GM19043 (cell line): ENCODE results near the gene KRTAP4-6.
"Not testable (repeated sequence)": the region's sequence is repeated elsewhere in the genome, so short reads cannot be mapped to it uniquely, and the experiment has no call there.

ENCODE experiments used
- ATAC-seq: cut with Tn5 transposase; IDR thresholded peaks from one replicate; pipeline ENCODE4 v1.9.1; 2021; ENCODE audit warnings: low read depth; ENCODE audit not compliant: unreplicated experiment

Gene KRTAP4-6

DNA sequence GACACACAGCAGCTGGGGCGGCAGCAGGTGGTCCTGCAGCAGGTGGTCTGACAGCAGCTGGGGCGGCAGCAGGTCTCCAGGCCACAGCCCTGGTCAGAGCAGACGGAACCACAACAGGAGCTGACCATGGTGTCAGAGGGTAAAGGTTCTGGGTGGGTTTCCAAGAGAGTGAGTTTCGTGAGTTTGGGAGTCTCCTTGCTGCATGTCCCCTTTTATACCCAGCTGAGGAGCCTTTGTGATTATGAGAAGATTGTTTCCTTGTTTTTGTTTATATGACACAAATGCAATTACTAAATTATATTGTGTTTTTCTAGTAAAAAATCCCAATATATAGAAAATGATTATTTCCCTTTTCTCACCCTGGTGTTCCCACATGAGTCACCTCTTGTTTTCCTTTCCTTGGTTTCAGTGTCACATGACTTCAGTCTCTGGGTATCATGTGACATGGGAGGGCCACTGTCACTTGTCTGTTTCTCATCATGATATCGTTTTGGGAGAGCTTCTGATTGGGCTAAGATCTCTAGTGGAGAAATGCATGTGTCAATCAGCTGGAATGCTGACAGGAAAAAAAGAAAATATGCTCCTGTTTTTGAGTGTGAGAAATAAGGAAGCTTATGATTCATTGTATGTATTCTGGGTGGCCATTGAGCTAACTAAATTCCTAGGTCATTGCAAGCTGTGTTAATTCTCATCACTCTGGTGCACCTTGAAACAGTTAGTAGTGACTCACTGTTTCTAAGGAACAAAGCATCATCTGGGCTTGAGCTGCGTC is at the start of gene KRTAP4-6:
TSS of gene KRTAP4-6 (minus strand) at position 185 of the 772 bp plus-strand sequence. CDS start at position 128, 57 bp downstream.
- no peak for ATAC-seq

DNA sequence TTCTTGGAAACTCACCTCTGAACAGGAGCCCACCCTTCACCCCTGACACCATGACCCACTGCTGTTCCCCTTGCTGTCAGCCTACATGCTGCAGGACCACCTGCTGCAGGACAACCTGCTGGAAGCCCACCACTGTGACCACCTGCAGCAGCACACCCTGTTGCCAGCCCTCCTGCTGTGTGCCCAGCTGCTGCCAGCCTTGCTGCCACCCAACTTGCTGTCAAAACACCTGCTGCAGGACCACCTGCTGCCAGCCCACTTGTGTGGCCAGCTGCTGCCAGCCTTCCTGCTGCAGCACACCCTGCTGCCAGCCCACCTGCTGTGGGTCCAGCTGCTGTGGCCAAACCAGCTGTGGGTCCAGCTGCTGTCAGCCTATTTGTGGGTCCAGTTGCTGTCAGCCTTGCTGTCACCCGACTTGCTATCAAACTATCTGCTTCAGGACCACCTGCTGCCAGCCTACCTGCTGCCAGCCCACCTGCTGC is 49.5 kb upstream of the KRTAP4-6 start, which contains the start of gene KRTAP9-1:
TSS of gene KRTAP9-1 (plus strand) at position 51 of the 482 bp plus-strand sequence. CDS start at position 51, 0 bp downstream.
- not testable (repeated sequence) for ATAC-seq

DNA sequence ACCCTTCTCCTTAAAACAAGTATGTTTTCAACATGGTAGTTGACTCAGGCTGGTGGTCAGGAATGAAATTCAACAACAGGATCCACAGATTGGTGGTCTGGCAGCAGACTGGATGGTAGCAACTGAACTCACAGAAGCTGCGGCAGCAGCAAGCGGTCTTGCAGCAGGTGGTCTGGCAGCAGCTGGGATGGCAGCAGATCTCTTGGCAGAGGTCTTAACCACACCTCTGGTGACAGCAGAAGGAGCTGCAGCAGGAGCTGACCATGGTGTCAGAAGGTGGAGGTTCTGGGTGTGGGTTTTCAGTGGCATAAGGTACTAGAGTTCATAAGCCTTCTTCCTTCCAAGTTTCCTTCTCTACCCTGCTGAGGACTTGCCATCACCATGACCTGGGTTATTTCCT is 46.5 kb upstream of the KRTAP4-6 start:
- no peak for ATAC-seq

DNA sequence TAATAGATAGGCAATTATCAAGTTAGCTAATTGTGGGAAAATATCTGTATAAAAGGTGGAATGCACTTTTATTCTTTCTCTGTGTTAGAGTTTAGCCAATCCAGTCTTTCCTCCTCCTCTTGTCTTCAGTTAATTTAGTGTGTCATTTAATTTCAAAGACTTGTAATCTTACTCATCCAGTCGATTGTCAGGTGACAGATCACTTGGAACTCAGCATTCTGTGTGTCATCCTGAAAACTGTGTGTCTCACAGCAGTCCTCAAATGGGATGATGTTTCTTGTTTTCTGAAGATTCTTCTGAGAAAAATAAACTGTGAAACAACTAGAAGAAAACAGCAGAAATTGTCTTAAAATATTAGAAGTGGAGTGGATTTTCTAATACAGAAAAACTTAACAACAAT is 44.7 kb upstream of the KRTAP4-6 start:
- no peak for ATAC-seq

DNA sequence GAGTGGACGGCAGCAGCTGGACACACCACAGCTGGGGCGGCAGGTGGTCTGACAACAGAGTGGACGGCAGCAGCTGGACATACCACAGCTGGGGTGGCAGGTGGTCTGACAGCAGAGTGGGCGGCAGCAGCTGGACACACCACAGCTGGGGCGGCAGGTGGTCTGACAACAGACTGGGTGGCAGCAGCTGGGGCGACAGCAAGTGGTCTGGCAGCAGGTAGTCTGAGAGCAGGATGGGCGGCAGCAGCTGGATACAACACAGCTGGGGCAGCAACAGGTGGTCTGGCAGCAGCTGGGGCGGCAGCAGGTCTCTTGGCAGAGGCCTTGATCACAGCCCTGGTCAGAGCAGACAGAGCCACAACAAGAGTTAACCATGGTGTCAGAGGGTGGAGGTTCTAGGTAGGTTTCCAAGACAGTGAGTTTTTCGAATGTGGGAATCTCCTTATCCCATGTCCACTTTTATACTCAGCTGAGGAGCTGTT is 44.2 kb upstream of the KRTAP4-6 start, which contains the start of gene KRTAP4-1:
TSS of gene KRTAP4-1 (minus strand) at position 432 of the 482 bp plus-strand sequence. CDS start at position 375, 57 bp downstream.
- no peak for ATAC-seq

DNA sequence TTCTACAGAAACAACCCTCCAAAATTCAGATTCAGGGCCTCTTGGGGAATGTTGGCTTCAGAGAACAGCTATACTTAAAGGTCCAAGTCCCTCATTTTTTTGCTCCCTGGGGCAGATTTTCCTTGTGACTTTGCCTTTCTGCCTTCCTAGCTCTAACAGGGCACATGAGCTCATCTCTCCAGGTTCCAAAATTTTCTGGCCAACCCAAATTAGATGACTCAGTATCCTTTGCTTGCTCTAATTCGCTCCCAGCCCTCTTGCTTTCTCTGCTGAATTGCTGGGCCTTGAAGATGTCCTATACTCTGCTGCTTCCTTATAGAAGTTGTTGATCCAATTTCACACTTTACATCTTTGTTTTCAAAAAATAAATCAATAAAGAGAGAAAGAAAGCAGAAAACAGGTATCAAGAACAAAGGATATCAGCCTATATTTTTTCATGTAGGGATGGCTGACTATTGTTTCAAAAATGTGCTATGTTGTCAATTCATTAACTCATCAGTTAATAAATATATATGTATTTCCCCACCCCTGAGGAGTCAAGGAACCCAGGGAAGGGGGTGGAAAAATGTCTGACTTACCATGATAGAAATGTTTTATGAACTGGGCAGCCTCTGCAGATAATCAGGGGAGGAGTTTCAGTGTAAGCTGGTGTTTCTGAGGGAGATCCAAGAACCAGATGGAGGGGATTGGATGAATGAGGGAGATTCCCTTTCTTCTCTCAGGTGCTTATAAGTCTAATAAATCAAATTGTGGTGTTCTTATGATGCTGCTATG is 38.7 kb upstream of the KRTAP4-6 start:
- no peak for ATAC-seq

DNA sequence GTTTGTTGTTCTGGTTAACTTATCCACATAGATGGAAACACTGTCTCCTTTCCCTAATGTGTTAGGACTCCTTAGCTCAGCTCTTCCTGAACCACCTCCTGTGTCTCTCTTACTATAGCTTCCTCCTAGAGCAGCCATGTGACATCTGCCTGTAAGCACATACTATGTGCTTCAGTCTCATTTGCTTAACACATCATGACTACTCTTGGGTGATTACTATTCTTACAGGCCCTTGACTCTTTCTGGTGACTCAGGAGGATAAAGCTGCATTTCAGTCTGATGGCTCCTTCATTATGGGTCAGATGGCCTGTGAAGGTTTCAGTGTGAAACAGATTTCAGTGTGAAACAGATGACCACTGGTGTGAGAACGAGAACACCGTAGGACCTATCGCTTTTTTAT is 38.0 kb upstream of the KRTAP4-6 start:
- ATAC-seq = no peak

DNA sequence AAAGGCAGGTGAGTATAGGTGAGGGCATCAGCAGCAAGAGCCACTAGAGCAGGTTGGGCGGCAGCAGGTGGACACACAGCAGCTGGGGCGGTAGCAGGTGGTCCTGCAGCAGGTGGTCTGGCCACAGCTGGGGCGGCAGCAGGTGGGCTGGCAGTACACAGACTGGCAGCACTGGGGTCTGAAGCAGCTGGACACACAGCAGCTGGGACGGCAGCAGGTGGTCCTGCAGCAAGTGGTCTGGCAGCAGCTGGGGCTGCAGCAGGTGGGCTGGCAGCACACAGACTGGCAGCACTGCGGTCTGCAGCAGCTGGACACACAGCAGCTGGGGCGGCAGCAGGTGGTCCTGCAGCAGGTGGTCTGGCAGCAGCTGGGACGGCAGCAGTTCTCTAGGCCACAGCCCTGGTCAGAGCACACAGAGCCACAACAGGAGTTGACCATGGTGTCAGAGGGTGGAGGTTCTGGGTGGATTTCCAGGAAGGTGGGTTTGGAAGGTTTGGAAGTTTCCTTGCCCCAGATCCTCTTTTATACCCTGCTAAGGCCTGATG is 37.5 kb upstream of the KRTAP4-6 start, which contains the start of gene KRTAP4-2:
TSS of gene KRTAP4-2 (minus strand) at position 495 of the 545 bp plus-strand sequence. CDS start at position 438, 57 bp downstream.
- ATAC-seq = no peak

DNA sequence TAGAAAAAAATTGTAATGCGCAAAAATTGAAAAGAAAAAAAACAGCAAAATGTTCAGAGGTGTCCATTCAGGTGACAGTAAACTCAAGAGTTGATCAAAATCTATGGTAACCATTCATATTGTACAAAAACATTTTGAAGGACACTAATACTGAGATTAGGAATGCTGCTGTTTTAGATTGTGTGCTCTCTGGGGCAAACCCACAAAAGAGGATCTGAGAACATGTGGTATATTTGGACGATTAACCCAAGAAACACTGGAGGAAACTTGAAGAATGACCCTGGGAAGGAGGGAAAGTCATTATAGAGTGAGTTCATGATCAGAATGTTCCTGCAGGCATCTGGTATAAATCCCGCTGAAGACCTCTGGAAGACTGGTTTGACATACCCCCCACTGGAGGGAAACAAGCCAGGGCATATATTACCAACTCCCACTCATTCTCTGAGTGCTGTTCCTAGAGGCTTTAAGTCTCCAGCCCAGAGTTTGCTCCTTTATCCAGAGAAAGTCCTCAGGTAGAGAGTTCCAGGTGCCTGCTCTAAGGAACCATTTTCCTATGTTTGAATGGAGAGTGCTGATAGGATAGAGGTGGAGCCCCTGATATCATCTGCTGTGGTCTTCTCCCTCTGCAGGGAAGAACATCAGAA is 36.5 kb upstream of the KRTAP4-6 start:
- ATAC-seq = no peak

DNA sequence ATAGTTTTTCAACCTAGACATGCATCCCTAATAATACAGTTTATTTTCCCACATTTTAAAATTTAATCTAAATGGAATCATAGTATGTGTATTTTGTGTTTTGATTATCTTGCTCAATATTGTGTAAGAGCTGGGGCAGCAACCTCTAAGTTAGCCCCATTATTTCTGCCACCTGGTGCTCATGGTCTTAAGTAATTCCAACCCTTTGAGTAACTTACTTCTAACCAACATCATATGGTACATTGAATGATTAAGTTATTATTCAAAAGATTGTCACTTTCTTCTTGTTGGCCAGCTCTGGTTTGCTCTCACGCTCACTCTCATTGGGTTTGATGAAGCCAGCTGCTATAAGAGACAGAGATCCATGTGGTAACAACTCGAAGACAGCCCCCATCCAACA is 31.5 kb upstream of the KRTAP4-6 start:
- no peak for ATAC-seq

DNA sequence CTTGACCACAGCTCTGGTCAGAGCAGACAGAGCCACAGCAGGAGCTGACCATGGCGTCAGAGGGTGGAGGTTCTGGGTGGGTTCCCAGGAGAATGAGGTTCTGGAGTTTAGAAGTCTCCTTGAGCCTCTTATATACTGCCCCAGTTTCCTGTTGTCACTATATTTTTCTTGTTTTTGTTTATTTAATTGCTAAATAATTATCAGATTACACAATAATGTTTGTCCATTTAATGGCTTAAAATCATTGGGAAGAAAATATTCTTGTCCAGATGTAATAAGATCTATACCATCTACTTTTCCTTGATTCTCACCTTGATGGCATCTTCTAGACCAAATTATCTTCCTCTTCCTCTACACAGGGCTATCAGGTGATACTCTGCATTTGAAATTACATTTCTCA is 27.8 kb upstream of the KRTAP4-6 start, which contains the start of gene KRTAP4-3:
TSS of gene KRTAP4-3 (minus strand) at position 101 of the 400 bp plus-strand sequence. CDS start at position 52, 49 bp downstream.
- ATAC-seq = no peak

DNA sequence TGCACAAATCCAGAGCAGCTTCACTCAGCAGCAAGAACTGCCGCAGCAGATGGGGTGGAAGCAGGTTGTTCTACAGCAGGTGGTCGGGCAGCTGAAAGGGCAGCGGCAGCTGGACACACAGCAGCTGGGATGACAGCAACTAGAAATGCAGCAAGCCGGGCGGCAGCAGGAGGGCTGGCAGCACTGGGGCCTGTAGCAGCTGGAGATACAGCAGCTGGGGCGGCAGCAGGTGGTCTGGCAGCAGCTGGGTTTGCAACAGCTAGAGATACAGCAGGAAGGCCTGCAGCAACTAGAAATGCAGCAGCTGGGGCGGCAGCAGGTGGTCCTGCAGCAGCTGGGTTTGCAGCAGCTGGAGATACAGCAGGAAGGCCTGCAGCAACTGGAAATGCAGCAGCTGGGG is 27.2 kb upstream of the KRTAP4-6 start:
- ATAC-seq = no peak

DNA sequence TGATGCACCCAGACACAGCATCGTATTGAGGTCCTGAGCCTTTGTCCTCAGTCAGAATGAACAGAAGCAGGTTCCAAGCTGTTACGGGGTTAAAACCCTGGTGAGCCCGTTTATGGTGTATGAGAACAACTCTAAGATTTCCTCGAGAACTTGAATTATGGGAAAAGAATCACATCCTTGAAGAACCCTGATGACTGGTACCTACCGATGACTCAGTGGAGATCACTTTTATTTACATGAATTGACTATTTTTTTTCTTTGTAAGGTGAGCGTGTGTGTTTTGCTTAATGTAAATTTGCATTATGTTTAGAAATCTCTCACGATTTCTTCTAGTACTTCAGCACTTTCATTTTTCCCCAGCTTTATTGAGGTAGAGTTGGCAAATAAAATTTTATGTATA is 23.5 kb upstream of the KRTAP4-6 start:
- ATAC-seq = no peak

DNA sequence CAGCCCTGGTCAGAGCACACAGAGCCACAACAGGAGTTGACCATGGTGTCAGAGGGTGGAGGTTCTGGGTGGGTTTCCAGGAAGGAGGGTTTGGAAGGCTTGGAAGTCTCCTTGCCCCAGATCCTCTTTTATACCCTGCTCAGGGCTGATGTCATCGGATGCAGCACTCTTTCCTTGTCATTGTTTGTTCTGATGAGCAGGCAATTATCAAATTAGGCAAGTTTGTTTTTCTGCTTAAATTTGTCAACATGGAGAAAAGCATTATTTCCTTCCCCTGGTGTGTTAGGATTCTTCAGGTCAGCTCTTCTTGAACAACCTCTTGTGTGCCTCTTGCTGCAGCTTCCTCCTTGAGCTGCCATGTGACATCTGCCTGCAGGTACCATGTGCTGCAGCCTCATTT is 20.3 kb upstream of the KRTAP4-6 start, which contains the start of gene KRTAP4-4:
TSS of gene KRTAP4-4 (minus strand) at position 101 of the 400 bp plus-strand sequence. CDS start at position 44, 57 bp downstream.
- ATAC-seq = no peak

DNA sequence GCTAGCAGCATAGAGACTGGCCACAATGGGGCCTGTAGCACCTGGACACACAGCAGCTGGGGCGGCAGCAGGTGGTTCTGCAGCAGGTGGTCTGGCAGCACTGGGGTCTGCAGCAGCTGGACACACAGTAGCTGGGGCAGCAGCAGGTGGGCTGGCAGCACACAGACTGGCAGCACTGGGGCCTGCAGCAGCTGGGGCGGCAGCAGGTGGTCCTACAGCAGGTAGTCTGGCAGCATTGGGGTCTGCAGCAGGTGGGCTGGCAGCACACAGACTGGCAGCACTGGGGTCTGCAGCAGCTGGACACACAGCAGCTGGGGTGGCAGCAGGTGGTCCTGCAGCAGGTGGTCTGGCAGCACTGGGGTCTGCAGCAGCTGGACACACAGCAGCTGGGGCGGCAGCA is 19.8 kb upstream of the KRTAP4-6 start:
- ATAC-seq = not testable (repeated sequence)

DNA sequence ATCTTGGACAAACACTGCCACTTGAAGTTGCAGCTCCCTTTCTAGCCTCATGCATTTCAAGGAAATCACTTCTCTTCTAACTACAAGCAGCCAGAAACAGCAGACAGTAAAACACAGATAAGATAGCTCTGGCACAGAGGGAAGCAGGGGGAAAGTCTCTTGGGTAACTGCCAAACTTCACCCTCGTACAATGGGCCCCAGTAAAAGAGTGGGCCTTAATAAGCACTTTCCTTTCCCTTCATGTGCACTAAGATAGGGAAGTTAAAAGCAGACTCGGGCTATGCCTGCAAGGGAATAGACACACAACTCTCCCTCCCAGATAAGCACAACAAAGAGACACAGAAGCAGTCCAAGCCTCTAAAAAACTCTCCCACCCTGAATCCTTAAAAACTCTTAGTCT is 13.5 kb upstream of the KRTAP4-6 start:
- ATAC-seq = no peak

DNA sequence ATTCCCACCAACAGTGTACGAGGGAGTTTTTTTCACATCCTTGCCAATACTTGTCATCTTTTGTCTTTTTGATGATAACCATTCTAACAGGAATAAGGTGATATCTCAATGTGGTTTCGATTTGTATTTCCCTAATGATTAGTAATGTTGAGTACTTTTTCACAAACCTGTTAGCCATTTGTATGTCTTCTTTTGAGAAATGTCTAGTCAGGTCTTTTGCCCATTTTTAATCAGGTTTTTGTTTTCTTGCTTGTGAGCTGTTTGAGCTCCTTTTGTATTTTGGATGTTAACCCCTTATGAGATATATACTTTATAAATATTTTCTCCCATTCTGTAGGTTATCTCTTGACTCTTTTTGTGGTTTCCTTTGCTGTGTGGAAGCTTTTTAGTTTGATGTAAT is 11.2 kb upstream of the KRTAP4-6 start:
- ATAC-seq = no peak

DNA sequence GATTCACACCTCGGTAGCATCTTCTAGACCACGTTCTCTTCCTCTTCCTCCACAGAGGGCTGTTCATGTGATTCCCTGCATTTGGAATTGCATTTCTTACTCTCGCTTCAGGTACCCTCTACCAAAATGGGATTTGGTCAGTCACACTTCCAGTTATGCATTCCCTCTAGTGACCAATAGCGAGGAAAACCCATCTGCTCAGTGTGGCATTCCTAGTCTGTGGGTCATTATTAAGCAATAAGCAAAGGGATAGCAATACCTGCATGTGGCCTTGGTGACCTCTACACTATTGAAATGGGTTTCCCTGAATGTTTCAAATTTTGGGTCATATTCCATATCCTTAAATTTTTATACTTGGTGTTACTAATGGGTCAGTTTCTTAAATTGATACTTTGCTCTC is 9.7 kb upstream of the KRTAP4-6 start:
- no peak for ATAC-seq

DNA sequence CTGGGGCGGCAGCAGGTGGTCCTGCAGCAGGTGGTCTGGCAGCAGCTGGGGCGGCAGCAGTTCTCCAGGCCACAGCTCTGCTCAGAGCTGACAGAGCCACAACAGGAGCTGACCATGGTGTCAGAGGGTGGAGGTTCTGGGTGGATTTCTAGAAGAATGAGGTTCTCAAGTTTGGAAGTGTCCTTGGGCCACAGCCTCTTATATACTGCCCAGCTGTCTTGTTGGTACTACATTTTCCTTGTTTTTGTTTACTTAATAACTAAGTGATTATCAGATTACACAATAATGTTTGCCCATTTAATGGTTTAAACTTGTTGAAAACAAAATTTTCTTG is 9.3 kb upstream of the KRTAP4-6 start, which contains the start of gene KRTAP4-5:
TSS of gene KRTAP4-5 (minus strand) at position 174 of the 334 bp plus-strand sequence. CDS start at position 116, 58 bp downstream.
- ATAC-seq = no peak
